SK-N-MC (cell line): ENCODE measurements around the gene ZNRF3.

ENCODE experiments used
- EZH2 ChIP-seq: fragments of 200-600 bp; sonication (generic); IDR thresholded peaks from one replicate; pipeline ENCODE4 v1.6.1; 2017; ENCODE audit warnings: antibody characterized with exemption
- FOXP2 ChIP-seq: optimal IDR thresholded peaks from 2 replicates; pipeline ENCODE3; 2011; ENCODE audit warnings: mild to moderate bottlenecking, moderate library complexity; ENCODE audit not compliant: insufficient read depth; ENCODE audit errors: extremely low read length, control extremely low read depth

GRCh38 chr22:28978158-28978557 lies 94.8 kb downstream of the ZNRF3 start:
- TF ChIP-seq FOXP2 (no peak), EZH2 (no peak)
